Mesothelial cell of epicardium (in vitro differentiated cells): ENCODE data around the gene ABL2. TPM values are rescaled to one million over a fixed set of nuclear protein-coding genes. Genes with fewer than 3 reads are reported as not detected.
"Not testable (repeated sequence)": the region's sequence is repeated elsewhere in the genome, so short reads cannot be mapped to it uniquely, and the experiment has no call there.

Source experiments
- DNase-seq, 2 experiments: peaks; one replicate each; pipeline ENCODE4 v3.0.0; 2021; ENCODE audit warnings: low spot score in 2 of 2; ENCODE audit not compliant: unreplicated experiment in 2 of 2
- H3K27ac Mint-ChIP-seq: 2 replicates; pipeline ENCODE4 v1.8.0; 2021; ENCODE audit warnings: mixed read lengths
- H3K27me3 Mint-ChIP-seq: 2 replicates; pipeline ENCODE4 v1.8.0; 2021; ENCODE audit warnings: low read depth, mixed read lengths
- H3K36me3 Mint-ChIP-seq: 2 replicates; pipeline ENCODE4 v1.8.0; 2021; ENCODE audit warnings: mixed read lengths
- H3K4me1 Mint-ChIP-seq: 2 replicates; pipeline ENCODE4 v1.8.0; 2021; ENCODE audit warnings: mixed read lengths
- H3K4me3 Mint-ChIP-seq: 2 replicates; pipeline ENCODE4 v1.8.0; 2021; ENCODE audit warnings: mild to moderate bottlenecking, moderate library complexity, mixed read lengths
- H3K9me3 Mint-ChIP-seq: 2 replicates; pipeline ENCODE4 v1.8.0; 2021; ENCODE audit warnings: mixed read lengths
- total RNA-seq: library from RNA; stranded (reverse); gene quantifications from 3 replicates; pipeline ENCODE4 v1.2.1, GENCODE V29; 2021
- TF ChIP-seq, protein P1 (sequence below): fragments of 200-600 bp; sonication (generic); IDR thresholded peaks from one replicate; pipeline ENCODE4 v1.5.0; 2021; ENCODE audit warnings: antibody characterized with exemption; ENCODE audit not compliant: unreplicated experiment

Gene ABL2
- total RNA-seq, 1 donor from 2014 or later, result 23.7 TPM

DNA sequence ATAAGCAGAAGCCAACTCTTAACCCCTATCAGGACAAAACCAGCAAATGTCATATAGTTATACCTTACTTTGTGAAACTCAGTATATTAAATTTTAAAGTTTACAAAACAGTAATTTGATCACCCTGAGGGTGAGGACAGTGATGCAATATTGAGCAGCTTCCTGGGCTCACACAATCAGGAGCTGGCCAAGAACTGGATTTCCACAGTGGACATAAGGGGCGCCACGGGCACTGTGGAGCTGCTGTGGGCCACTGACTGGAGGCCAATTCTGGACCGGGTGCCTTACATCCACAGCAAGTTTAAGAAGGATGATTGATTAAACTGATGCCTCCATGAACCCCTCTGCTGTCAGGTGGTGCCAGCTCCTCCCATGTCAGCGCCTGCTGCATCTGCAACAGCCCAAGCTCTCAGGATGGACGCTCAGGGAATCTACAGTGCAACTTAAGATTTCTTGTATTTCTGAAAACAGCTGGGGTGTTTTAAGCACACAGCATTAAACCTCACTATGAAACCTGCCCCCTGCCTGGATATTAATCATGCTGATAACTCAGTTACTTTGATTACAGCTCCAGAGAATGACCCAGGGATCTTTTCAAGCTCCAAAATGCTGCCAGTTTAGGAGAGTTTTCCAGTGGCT is 91.7 kb downstream of the ABL2 start:
- H3K9me3 Mint-ChIP-seq, result peaks cover 7% of the 10 kb centered on the region
- no peak overlapping the region for H3K4me3 Mint-ChIP-seq
- TF ChIP-seq, protein P1, sequence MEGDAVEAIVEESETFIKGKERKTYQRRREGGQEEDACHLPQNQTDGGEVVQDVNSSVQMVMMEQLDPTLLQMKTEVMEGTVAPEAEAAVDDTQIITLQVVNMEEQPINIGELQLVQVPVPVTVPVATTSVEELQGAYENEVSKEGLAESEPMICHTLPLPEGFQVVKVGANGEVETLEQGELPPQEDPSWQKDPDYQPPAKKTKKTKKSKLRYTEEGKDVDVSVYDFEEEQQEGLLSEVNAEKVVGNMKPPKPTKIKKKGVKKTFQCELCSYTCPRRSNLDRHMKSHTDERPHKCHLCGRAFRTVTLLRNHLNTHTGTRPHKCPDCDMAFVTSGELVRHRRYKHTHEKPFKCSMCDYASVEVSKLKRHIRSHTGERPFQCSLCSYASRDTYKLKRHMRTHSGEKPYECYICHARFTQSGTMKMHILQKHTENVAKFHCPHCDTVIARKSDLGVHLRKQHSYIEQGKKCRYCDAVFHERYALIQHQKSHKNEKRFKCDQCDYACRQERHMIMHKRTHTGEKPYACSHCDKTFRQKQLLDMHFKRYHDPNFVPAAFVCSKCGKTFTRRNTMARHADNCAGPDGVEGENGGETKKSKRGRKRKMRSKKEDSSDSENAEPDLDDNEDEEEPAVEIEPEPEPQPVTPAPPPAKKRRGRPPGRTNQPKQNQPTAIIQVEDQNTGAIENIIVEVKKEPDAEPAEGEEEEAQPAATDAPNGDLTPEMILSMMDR, result no peak
- H3K27me3 Mint-ChIP-seq, result no peaks in the 10 kb centered on the region
- H3K36me3 Mint-ChIP-seq, result peaks cover 12% of the 10 kb centered on the region
- peaks cover 8% of the 10 kb centered on the region for H3K4me1 Mint-ChIP-seq
- DNase-seq, result no peak
- H3K27ac Mint-ChIP-seq, result no peak overlapping the region

DNA sequence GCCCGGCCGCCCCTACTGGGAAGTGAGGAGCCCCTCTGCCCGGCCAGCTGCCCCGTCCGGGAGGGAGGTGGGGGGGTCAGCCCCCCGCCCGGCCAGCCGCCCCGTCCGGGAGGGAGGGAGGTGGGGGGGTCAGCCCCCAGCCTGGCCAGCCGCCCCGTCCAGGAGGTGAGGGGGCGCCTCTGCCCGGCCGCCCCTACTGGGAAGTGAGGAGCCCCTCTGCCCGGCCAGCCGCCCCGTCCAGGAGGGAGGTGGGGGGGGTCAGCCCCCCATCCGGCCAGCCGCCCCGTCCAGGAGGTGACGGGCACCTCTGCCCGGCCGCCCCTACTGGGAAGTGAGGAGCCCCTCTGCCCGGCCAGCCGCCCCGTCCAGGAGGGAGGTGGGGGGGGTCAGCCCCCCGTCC is 93.8 kb downstream of the ABL2 start:
- not testable (repeated sequence) for DNase-seq, H3K4me3 Mint-ChIP-seq, H3K27me3 Mint-ChIP-seq, H3K9me3 Mint-ChIP-seq, H3K4me1 Mint-ChIP-seq, H3K27ac Mint-ChIP-seq
- H3K36me3 Mint-ChIP-seq, result peaks cover 12% of the 10 kb centered on the region

DNA sequence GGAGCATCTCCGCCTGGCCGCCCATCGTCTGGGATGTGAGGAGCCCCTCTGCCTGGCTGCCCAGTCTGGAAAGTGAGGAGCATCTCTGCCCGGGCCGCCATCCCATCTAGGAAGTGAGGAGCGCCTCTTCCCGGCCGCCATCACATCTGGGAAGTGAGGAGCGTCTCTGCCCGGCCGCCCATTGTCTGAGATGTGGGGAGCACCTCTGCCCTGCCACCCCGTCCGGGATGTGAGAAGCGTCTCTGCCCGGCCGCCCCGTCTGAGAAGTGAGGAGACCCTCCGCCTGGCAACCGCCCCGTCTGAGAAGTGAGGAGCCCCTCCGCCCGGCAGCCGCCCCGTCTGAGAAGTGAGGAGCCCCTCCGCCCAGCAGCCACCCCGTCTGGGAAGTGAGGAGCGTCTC is 94.3 kb downstream of the ABL2 start:
- not testable (repeated sequence) for H3K9me3 Mint-ChIP-seq, H3K4me1 Mint-ChIP-seq, H3K4me3 Mint-ChIP-seq, H3K27ac Mint-ChIP-seq, H3K27me3 Mint-ChIP-seq, DNase-seq
- peaks cover 16% of the 10 kb centered on the region for H3K36me3 Mint-ChIP-seq

DNA sequence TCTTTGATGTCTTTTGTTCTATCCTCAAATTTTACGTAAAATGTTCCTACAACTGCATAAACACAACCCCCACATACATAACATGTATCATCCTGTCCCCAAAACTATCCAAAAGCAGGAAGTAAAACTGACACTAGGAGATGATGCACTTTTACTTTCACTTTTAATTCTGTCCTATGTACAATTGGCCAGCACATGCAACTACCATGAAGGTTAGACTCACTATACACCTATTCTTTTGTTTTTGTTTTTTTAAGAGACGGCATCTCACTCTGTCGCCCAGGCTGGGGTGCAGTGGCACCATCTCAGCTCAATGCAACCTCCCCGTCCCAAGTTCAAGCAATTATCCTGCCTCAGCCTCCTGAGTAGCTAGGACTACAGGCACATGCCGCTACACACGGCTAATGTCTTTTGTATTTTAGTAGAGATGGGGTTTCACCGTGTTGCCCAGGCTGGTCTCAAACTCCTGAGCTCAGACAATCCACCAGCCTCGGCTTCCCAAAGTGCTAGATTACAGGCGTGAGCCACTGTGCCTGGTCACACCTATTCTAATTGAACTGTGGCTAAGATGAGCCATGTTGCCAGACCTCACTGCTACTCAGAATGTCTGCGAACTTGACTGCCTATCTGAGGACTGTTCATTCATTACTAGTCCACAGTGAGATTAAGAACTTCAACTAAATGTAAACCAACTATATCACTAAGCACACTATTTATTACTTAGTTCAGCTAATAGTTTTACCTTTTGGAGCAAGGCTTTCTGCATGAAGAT is 99.6 kb downstream of the ABL2 start:
- no peak overlapping the region for H3K27ac Mint-ChIP-seq
- no peaks in the 10 kb centered on the region for H3K27me3 Mint-ChIP-seq
- no peak for DNase-seq
- TF ChIP-seq, protein P1, result no peak
- H3K4me1 Mint-ChIP-seq, result peaks cover 2% of the 10 kb centered on the region
- peaks cover 10% of the 10 kb centered on the region for H3K36me3 Mint-ChIP-seq
- no peaks in the 10 kb centered on the region for H3K9me3 Mint-ChIP-seq
- no peak overlapping the region for H3K4me3 Mint-ChIP-seq

DNA sequence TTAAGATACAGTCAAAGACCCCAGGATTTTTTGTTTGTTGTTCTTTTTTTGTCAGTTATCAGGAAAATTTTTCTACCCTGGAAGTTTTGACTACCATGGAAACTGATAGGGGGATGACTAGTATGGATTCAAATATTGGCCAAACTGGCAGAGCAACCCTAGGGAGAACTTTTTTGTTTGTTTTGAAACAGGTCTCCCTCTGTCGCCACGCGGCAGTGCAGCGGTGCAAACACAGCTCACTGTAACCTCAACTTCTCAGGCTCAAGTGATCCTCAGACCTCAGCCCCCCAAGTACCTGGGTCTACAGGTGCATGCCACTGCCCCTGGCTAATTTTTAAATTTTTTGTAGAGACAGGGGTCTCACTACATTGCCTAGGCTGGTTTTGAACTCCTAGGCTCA is 101.0 kb downstream of the ABL2 start:
- DNase-seq, result no peak
- H3K4me3 Mint-ChIP-seq, result no peak overlapping the region
- peaks cover 11% of the 10 kb centered on the region for H3K36me3 Mint-ChIP-seq
- peaks cover 2% of the 10 kb centered on the region for H3K4me1 Mint-ChIP-seq
- TF ChIP-seq, protein P1, result no peak
- H3K27me3 Mint-ChIP-seq, result no peaks in the 10 kb centered on the region
- H3K27ac Mint-ChIP-seq, result no peak overlapping the region
- no peaks in the 10 kb centered on the region for H3K9me3 Mint-ChIP-seq

DNA sequence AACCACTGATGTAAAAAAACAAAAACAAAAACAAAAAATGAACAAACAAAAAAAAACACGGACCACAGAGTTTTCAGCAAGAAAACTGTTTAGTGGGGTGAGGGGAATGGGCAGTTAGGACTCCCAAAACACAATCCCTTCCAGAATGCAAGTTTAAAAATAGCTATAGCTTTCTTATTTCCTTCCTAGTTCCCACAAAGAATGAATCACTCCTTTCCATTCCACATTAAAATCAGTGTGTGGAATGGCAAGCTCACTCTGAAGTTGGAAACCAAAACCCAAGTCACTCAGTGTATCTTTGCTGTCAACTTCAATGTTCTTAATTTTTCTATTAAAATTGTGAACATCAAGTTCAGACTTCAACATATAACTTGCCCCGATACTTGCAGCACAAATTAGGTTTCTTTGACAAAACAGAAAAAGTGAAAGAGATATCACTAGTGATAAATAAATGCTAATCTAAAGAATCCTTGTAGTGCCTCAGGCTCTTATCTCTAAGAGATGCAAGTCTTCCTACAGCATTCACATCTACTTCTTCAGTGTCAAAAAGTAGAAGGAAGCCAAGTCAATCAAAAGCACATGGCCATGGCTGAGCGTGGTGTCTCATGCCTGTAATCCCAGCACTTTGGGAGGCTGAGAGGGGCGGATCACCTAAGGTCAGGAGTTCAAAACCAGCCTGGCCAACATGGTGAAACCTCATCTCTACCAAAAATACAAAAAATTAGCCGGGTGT is 102.1 kb downstream of the ABL2 start:
- TF ChIP-seq, protein P1, result no peak
- Mint-ChIP-seq H3K4me3 (no peak overlapping the region), H3K4me1 (peaks cover 2% of the 10 kb centered on the region), H3K36me3 (peaks cover 9% of the 10 kb centered on the region), H3K27ac (no peak overlapping the region), H3K9me3 (no peaks in the 10 kb centered on the region), H3K27me3 (no peaks in the 10 kb centered on the region)
- no peak for DNase-seq
